Common myeloid progenitor, CD34-positive (primary cell): ENCODE measurements around the gene CASP4. TPM values are rescaled to one million over a fixed set of nuclear protein-coding genes. Genes with fewer than 3 reads are reported as not detected.

Experiments
- CTCF ChIA-PET: fragments of 350-600 bp; sonication (Branson Sonifier 250); formaldehyde crosslinking; loops from one replicate; lab custom pipeline; 2021; ENCODE audit warnings: antibody characterized with exemption; lab: Charles Lee
- POLR2A ChIA-PET: fragments of 350-600 bp; sonication (Branson Sonifier 250); formaldehyde crosslinking; loops from one replicate; lab custom pipeline; 2021; ENCODE audit warnings: antibody characterized with exemption; lab: Charles Lee
- DNase-seq, 3 donors: peaks; one replicate each; pipeline versions ENCODE4 v3.0.0 to v3.0.0-alpha.2; 2013
- H3K27ac ChIP-seq, 2 experiments: 1 replicate in 1 of 2; 2 replicates in 1 of 2; pipeline ENCODE4 v1.7.0; 2013; ENCODE audit warnings: inconsistent platforms in 2 of 2, low read length in 2 of 2, mild to moderate bottlenecking in 2 of 2, low read depth in 1 of 2, moderate library complexity in 1 of 2; ENCODE audit not compliant: severe bottlenecking in 2 of 2, insufficient read depth in 1 of 2, poor library complexity in 1 of 2
- H3K27me3 ChIP-seq, 5 experiments: replicated peaks in 2 of 5; 1 replicate in 3 of 5; 2 replicates in 2 of 5; pipeline versions ENCODE4 v1.6.1 to v1.7.0; 2013; ENCODE audit warnings: low read length in 4 of 5, mild to moderate bottlenecking in 2 of 5, moderate library complexity in 2 of 5, inconsistent platforms in 1 of 5; ENCODE audit not compliant: insufficient read depth in 5 of 5, control insufficient read depth in 4 of 5
- H3K36me3 ChIP-seq, 4 experiments: 1 replicate in 2 of 4; 2 replicates in 2 of 4; pipeline versions ENCODE4 v1.6.1 to v1.7.0; 2013; ENCODE audit warnings: low read length in 3 of 4, control low read depth in 1 of 4, mild to moderate bottlenecking in 1 of 4; ENCODE audit not compliant: control insufficient read depth in 4 of 4, insufficient read depth in 4 of 4
- H3K4me1 ChIP-seq, 4 experiments: 1 replicate in 3 of 4; 2 replicates in 1 of 4; pipeline versions ENCODE4 v1.6.1 to v1.7.1; 2013; ENCODE audit warnings: low read length in 3 of 4, mild to moderate bottlenecking in 3 of 4, control low read depth in 1 of 4, inconsistent platforms in 1 of 4, moderate library complexity in 1 of 4; ENCODE audit not compliant: control insufficient read depth in 4 of 4, insufficient read depth in 4 of 4; ENCODE audit errors: control extremely low read depth in 1 of 4
- H3K4me3 ChIP-seq, 7 experiments: 1 replicate in 4 of 7; 2 replicates in 3 of 7; pipeline versions ENCODE4 v1.5.1 to v1.7.0; 2013; ENCODE audit warnings: mild to moderate bottlenecking in 7 of 7, low read length in 6 of 7, moderate library complexity in 6 of 7, inconsistent platforms in 2 of 7, low read depth in 2 of 7, control low read depth in 1 of 7; ENCODE audit not compliant: insufficient read depth in 4 of 7, control insufficient read depth in 1 of 7; ENCODE audit errors: extremely low read depth in 1 of 7
- H3K9me3 ChIP-seq, 5 experiments: 1 replicate in 4 of 5; 2 replicates in 1 of 5; pipeline versions ENCODE4 v1.6.1 to v1.7.1; 2013; ENCODE audit warnings: low read length in 4 of 5, mild to moderate bottlenecking in 2 of 5, inconsistent platforms in 1 of 5, low read depth in 1 of 5, moderate library complexity in 1 of 5; ENCODE audit not compliant: control insufficient read depth in 4 of 5, insufficient read depth in 2 of 5; ENCODE audit errors: control extremely low read depth in 1 of 5
- WGBS: methylation state at CpG from one replicate; pipeline ENCODE4 v1.1.5; 2013; ENCODE audit not compliant: insufficient coverage; 5-methylcytosine and 5-hydroxymethylcytosine counted together
- polyA plus RNA-seq: library from polyadenylated mRNA; unstranded; fragments of 120-200 nt; gene quantifications from one replicate; pipeline ENCODE4 v1.2.1, GENCODE V29; 2013

Gene CASP4
- polyA plus RNA-seq: 188 TPM

GRCh38 chr11:104968355-104968855 lies at the start of gene CASP4:
Gene CASP4, minus strand, starts transcription at chr11:104968574. Its CDS starts 49 bp downstream, at chr11:104968525.
- peaks cover 2 to 11% (median 8%) of the 10 kb centered on the region in 4 experiments for H3K36me3 ChIP-seq
- peaks cover 10 to 36% (median 20%) of the 10 kb centered on the region in 4 experiments for H3K4me1 ChIP-seq
- peak within 1 kb of the TSS in 6 of 7 experiments; percentile 69 to 96 (median 82) for H3K4me3 ChIP-seq
- H3K27ac ChIP-seq: peak within 1 kb of the TSS; percentile 92 to 93
- H3K27me3 ChIP-seq: no peaks in the 10 kb centered on the region
- CTCF ChIA-PET: interaction anchor here (1.4 kb wide), 1 partner anchor 22 kb away, joined by 6 read pairs; no protein-coding TSS in a partner anchor
- peak; percentile 83 to 90 (median 84) for DNase-seq
- WGBS: 0% methylated on average over 4 of the region's 4 CpGs
- H3K9me3 ChIP-seq: peaks cover 2 to 17% (median 5%) of the 10 kb centered on the region in 5 experiments
- POLR2A ChIA-PET: no interaction called here

- CTCF ChIA-PET: interaction anchor here (1.9 kb wide), 1 partner anchor 10 kb away, joined by 4 read pairs; no protein-coding TSS in a partner anchor
- Histone ChIP-seq H3K4me1 (no peaks in the 10 kb centered on the region), H3K4me3 (no peak overlapping the region), H3K9me3 (no peaks in the 10 kb centered on the region), H3K27ac (no peak overlapping the region), H3K36me3 (no peaks in the 10 kb centered on the region), H3K27me3 (no peaks in the 10 kb centered on the region)
- POLR2A ChIA-PET: no interaction called here
- no peak for DNase-seq
Measured at GRCh38 chr11:105007463-105007862, 39.1 kb upstream of the CASP4 start.

GRCh38 chr11:105005451-105005845 lies 37.1 kb upstream of the CASP4 start:
- Histone ChIP-seq H3K9me3 (no peaks in the 10 kb centered on the region), H3K36me3 (no peaks in the 10 kb centered on the region), H3K4me1 (no peaks in the 10 kb centered on the region), H3K27ac (no peak overlapping the region), H3K4me3 (no peak overlapping the region), H3K27me3 (no peaks in the 10 kb centered on the region)
- WGBS: 100% methylated on average over 1 of the region's 3 CpGs
- no peak for DNase-seq
- ChIA-PET CTCF (no interaction called here), POLR2A (no interaction called here)

- Histone ChIP-seq H3K27ac (no peak overlapping the region), H3K36me3 (no peaks in the 10 kb centered on the region), H3K4me3 (no peak overlapping the region), H3K27me3 (no peaks in the 10 kb centered on the region), H3K9me3 (no peaks in the 10 kb centered on the region), H3K4me1 (no peaks in the 10 kb centered on the region)
- CTCF ChIA-PET: no interaction called here
- DNase-seq: no peak
- WGBS: no CpG with 5 or more reads among the region's 3 CpGs
- POLR2A ChIA-PET: no interaction called here
Measured at GRCh38 chr11:105004021-105004420, 35.6 kb upstream of the CASP4 start.

GRCh38 chr11:105003151-105003550 lies 34.8 kb upstream of the CASP4 start:
- CTCF ChIA-PET: no interaction called here

GRCh38 chr11:105000797-105001196 lies 32.4 kb upstream of the CASP4 start:
- ChIA-PET CTCF (interaction anchor here (1.3 kb wide), 1 partner anchor 74 kb away, joined by 3 read pairs; no protein-coding TSS in a partner anchor), POLR2A (no interaction called here)
- no peaks in the 10 kb centered on the region for H3K9me3 ChIP-seq
- no peaks in the 10 kb centered on the region for H3K36me3 ChIP-seq
- H3K4me1 ChIP-seq: no peaks in the 10 kb centered on the region
- H3K4me3 ChIP-seq: no peak overlapping the region
- H3K27ac ChIP-seq: no peak overlapping the region
- no peaks in the 10 kb centered on the region for H3K27me3 ChIP-seq
- peak; percentile 25 to 28 (median 27) for DNase-seq
- 92% methylated on average over 7 of the region's 7 CpGs for WGBS

More at GRCh38 chr11:105003151-105003550, 34.8 kb upstream of the CASP4 start:
- no peak for DNase-seq
- Histone ChIP-seq H3K9me3 (no peaks in the 10 kb centered on the region), H3K4me3 (no peak overlapping the region), H3K27ac (no peak overlapping the region), H3K4me1 (no peaks in the 10 kb centered on the region), H3K36me3 (no peaks in the 10 kb centered on the region), H3K27me3 (no peaks in the 10 kb centered on the region)
- no CpG with 5 or more reads among the region's 2 CpGs for WGBS
- POLR2A ChIA-PET: no interaction called here

- POLR2A ChIA-PET: no interaction called here
- no peaks in the 10 kb centered on the region for H3K4me1 ChIP-seq
- H3K9me3 ChIP-seq: no peaks in the 10 kb centered on the region
- no peak overlapping the region for H3K27ac ChIP-seq
- H3K36me3 ChIP-seq: no peaks in the 10 kb centered on the region
- DNase-seq: peak; percentile 7 to 36 (median 23)
- WGBS: 94% methylated on average over 5 of the region's 5 CpGs
- no peaks in the 10 kb centered on the region for H3K27me3 ChIP-seq
- no peak overlapping the region for H3K4me3 ChIP-seq
- CTCF ChIA-PET: interaction anchor here (1.3 kb wide), 1 partner anchor 74 kb away, joined by 3 read pairs; no protein-coding TSS in a partner anchor
Measured at GRCh38 chr11:105000167-105000566, 31.8 kb upstream of the CASP4 start.
